Tibial artery (tissue), 4 donors: ENCODE measurements around the gene EGFLAM.

ENCODE experiments used
- DNase-seq, 2 donors: peaks; one replicate each; pipeline ENCODE4 v3.0.0-alpha.2; 2019
- H3K27ac ChIP-seq, 2 donors: fragments of 200-600 bp; sonication (generic) in 1 of 2; 1 replicate in 1 of 2; 2 replicates in 1 of 2; pipeline ENCODE4 v1.5.1; 2018 to 2019; ENCODE audit warnings: mild to moderate bottlenecking in 1 of 2
- H3K27me3 ChIP-seq, 2 donors: fragments of 200-600 bp; sonication (generic) in 1 of 2; one replicate each; pipeline versions ENCODE4 v1.5.1 to v1.6.0; 2016 to 2019
- H3K36me3 ChIP-seq, 3 donors: fragments of 200-600 bp; sonication (generic) in 2 of 3; one replicate each; pipeline ENCODE4 v1.5.1; 2016 to 2019; ENCODE audit warnings: mild to moderate bottlenecking in 2 of 3
- H3K4me1 ChIP-seq, 4 donors: fragments of 200-600 bp; sonication (generic) in 2 of 4; 1 replicate in 3 of 4; 2 replicates in 1 of 4; pipeline ENCODE4 v1.5.1; 2016 to 2019
- H3K4me3 ChIP-seq, 2 donors: fragments of 200-600 bp; sonication (generic) in 1 of 2; 1 replicate in 1 of 2; 2 replicates in 1 of 2; pipeline ENCODE4 v1.5.1; 2018 to 2019; ENCODE audit warnings: mild to moderate bottlenecking in 2 of 2
- H3K9me3 ChIP-seq, 3 donors: fragments of 200-600 bp; sonication (generic) in 1 of 3; one replicate each; pipeline ENCODE4 v1.5.1; 2016 to 2019
- CTCF ChIP-seq, 2 experiments: fragments of 200-600 bp in 1 of 2; fragments of 450-650 bp in 1 of 2; IDR thresholded peaks; one replicate each; pipeline ENCODE4 v1.5.1; 2017 to 2019; ENCODE audit warnings: antibody characterized with exemption in 2 of 2, mild to moderate bottlenecking in 1 of 2, moderate library complexity in 1 of 2
- intact Hi-C: fragments of 100-400 bp; cut with DNase I; formaldehyde crosslinking; loops from one replicate; pipeline ENCODE4 v1.15.0; 2023; ENCODE audit warnings: low total_unique reads

The EGFLAM gene

DNA sequence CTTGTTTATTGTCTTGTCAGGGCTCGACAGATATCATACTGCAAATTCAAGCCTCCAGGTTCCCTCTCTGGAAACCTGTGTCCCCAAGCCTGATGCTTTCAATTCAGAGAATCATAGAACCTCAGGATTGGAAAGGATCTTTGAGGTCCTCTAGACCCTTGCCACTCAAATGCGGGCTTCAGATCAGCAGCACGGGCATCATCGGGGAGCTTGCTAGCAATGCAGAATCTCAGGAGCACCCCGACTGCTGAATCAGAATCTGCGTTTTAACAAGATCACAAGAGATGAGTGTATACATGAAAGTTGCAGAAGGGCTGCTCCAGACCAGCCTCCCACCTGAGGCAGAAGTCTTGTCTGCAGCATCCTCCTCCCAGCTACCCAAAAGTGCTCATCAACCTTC, 13.1 kb upstream of the EGFLAM start:
- DNase-seq, result no peak
- no peaks in the 10 kb centered on the region for H3K4me1 ChIP-seq
- no peaks in the 10 kb centered on the region for H3K36me3 ChIP-seq
- no peaks in the 10 kb centered on the region for H3K27me3 ChIP-seq
- H3K4me3 ChIP-seq, result no peak overlapping the region
- no peaks in the 10 kb centered on the region for H3K9me3 ChIP-seq
- no peak overlapping the region for H3K27ac ChIP-seq
- intact Hi-C loops, result no loop called here
- TF ChIP-seq CTCF (IDR thresholded peaks at IDR 0.05), result no peak

DNA sequence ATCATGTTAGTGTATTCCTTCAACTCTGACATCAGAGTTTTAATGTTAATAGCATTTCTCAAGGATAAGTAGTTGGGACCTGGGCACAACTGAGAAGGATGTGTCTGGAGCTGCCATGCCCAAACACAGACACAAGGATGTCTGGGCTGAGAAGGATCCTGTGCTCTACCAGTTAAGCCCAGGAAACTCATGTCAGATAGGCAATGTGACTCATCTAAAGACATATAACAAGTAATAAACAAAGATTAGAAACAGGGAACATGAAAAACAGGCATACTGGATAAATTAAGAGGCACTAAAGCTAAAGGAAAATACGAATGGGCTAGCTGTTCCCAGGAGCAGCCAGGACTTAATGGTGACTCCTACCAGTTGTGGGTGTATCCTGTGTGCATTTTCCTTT, 9.1 kb upstream of the EGFLAM start:
- intact Hi-C loops, result no loop called here
- TF ChIP-seq CTCF (IDR thresholded peaks at IDR 0.05), result no peak
- Histone ChIP-seq H3K27ac (no peak overlapping the region), H3K4me3 (no peak overlapping the region), H3K36me3 (no peaks in the 10 kb centered on the region), H3K9me3 (no peaks in the 10 kb centered on the region), H3K27me3 (peaks cover 0 to 3% of the 10 kb centered on the region in 2 donors), H3K4me1 (no peaks in the 10 kb centered on the region)
- DNase-seq, result no peak

DNA sequence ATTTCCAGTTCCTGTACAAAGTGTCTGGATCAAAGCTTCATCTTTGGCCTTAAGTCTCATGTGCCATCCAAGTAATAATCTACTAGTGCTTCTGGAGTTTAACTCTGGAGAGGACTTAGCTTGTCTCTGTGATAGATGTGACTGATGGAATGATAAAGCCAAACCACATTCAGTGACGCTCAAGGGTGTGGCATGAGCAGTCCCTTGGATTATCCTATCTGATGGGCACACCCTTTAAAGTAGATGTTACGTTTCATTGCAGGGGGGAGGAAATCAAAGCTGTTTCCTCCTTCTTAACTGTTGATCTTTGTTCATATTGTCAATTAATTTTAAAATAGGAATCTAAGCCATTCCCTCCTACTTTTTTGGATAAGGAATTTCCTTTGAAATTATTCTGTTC, 8.5 kb upstream of the EGFLAM start:
- no peaks in the 10 kb centered on the region for H3K36me3 ChIP-seq
- no peak for TF ChIP-seq CTCF (IDR thresholded peaks at IDR 0.05)
- no peaks in the 10 kb centered on the region for H3K4me1 ChIP-seq
- intact Hi-C loops, result no loop called here
- no peak overlapping the region for H3K4me3 ChIP-seq
- DNase-seq, result no peak
- no peak overlapping the region for H3K27ac ChIP-seq
- H3K27me3 ChIP-seq, result peaks cover 0 to 3% of the 10 kb centered on the region in 2 donors
- no peaks in the 10 kb centered on the region for H3K9me3 ChIP-seq

- Histone ChIP-seq H3K36me3 (no peaks in the 10 kb centered on the region), H3K4me3 (no peak overlapping the region), H3K27ac (no peak overlapping the region), H3K9me3 (no peaks in the 10 kb centered on the region), H3K4me1 (no peaks in the 10 kb centered on the region), H3K27me3 (peaks cover 0 to 9% of the 10 kb centered on the region in 2 donors)
- intact Hi-C loops, result no loop called here
- no peak for TF ChIP-seq CTCF (IDR thresholded peaks at IDR 0.05)
- no peak for DNase-seq
Observed at GRCh38 chr5:38250763-38251448, 7.5 kb upstream of the EGFLAM start.

DNA sequence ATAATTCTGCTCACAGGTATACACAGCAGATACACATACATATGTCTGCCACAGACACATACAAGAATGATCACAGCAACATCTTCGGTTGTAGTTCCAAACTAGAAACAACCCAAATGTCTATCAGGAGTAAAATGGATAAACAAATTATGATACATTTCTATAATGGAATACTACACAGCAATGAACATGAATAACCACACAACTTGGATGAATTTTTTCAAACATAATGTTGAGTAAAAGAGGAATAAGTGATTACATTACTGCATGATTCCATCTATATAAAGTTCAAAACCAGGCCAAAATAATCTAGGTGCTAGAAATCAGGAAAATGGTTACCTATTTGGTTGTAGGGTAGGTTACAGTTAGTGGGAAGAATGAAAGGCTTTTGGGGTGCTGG, 4.6 kb upstream of the EGFLAM start:
- H3K4me1 ChIP-seq, result peaks cover 0 to 17% (median 16%) of the 10 kb centered on the region in 4 donors
- H3K9me3 ChIP-seq, result no peaks in the 10 kb centered on the region
- intact Hi-C loops, result no loop called here
- no peak for DNase-seq
- no peaks in the 10 kb centered on the region for H3K36me3 ChIP-seq
- peaks cover 0 to 38% of the 10 kb centered on the region in 2 donors for H3K27me3 ChIP-seq
- TF ChIP-seq CTCF (IDR thresholded peaks at IDR 0.05), result no peak
- H3K27ac ChIP-seq, result no peak overlapping the region
- H3K4me3 ChIP-seq, result no peak overlapping the region
